Upper lobe of left lung (tissue), 6 donors: Measurements from ENCODE around the gene ZNF423. TPM values are rescaled to one million over a fixed set of nuclear protein-coding genes. Genes with fewer than 3 reads are reported as not detected.

Source experiments
- ATAC-seq, 2 donors: fragments of 200-7000 bp; cut with Tn5 transposase; one replicate each; pipeline ENCODE4 v1.9.1; 2022; ENCODE audit warnings: mild to moderate bottlenecking in 2 of 2, moderate library complexity in 2 of 2; ENCODE audit not compliant: low FRiP score in 2 of 2
- DNase-seq, 2 donors: peaks; one replicate each; pipeline ENCODE4 v3.0.0-alpha.2; 2019 to 2020
- H3K27ac ChIP-seq, 4 donors: fragments of 200-600 bp; sonication (generic); one replicate each; pipeline ENCODE4 v1.5.1; 2016 to 2019
- H3K27me3 ChIP-seq, 4 donors: fragments of 200-600 bp; sonication (generic); one replicate each; pipeline ENCODE4 v1.5.1; 2017 to 2019
- H3K36me3 ChIP-seq, 4 donors: fragments of 200-600 bp; sonication (generic); one replicate each; pipeline ENCODE4 v1.5.1; 2016 to 2019
- H3K4me1 ChIP-seq, 4 donors: fragments of 200-600 bp; sonication (generic); one replicate each; pipeline ENCODE4 v1.5.1; 2018 to 2019
- H3K4me3 ChIP-seq, 4 donors: fragments of 200-600 bp; sonication (generic); one replicate each; pipeline ENCODE4 v1.5.1; 2017 to 2019; ENCODE audit warnings: mild to moderate bottlenecking in 2 of 4, moderate library complexity in 1 of 4
- H3K9me3 ChIP-seq, 4 donors: fragments of 200-600 bp; sonication (generic); one replicate each; pipeline ENCODE4 v1.5.1; 2018 to 2019
- CTCF ChIP-seq, 6 experiments: fragments of 450-650 bp in 4 of 6; fragments of 200-600 bp in 2 of 6; sonication (generic) in 2 of 6; IDR thresholded peaks; one replicate each; pipeline ENCODE4 v1.5.1; 2016 to 2019; ENCODE audit warnings: antibody characterized with exemption in 6 of 6
- EP300 ChIP-seq, 4 donors: sonication (generic); formaldehyde crosslinking; IDR thresholded peaks; one replicate each; pipeline ENCODE4 v1.5.1; 2017; ENCODE audit warnings: antibody characterized with exemption in 4 of 4, control low read depth in 2 of 4
- POLR2A ChIP-seq, 4 donors: fragments of 450-650 bp; IDR thresholded peaks; one replicate each; pipeline ENCODE4 v1.5.1; 2016 to 2017; ENCODE audit warnings: antibody characterized with exemption in 4 of 4, mild to moderate bottlenecking in 2 of 4
- POLR2AphosphoS5 ChIP-seq, 2 donors: sonication (generic); formaldehyde crosslinking; IDR thresholded peaks; one replicate each; pipeline ENCODE4 v1.5.1; 2017; ENCODE audit warnings: antibody characterized with exemption in 2 of 2
- WGBS, 2 donors: methylation state at CpG; one replicate each; pipeline ENCODE4 v1.1.5; 2017 to 2018; 5-methylcytosine and 5-hydroxymethylcytosine counted together
- total RNA-seq, 6 donors: library from RNA; depleted of rRNA in 4 of 6; stranded (reverse); fragments of >200 nt in 4 of 6; gene quantifications; one replicate each; pipeline versions ENCODE4 v1.1.0 to v1.2.1, GENCODE V29; 2016 to 2021
- donor health status: DM: no; HTN: no; CAD: no; lungs with moderate emphysema.
- donor health status: DM: no; HTN: yes; CAD: no; lungs with severe emphysema.

The ZNF423 gene
- total RNA-seq, 6 donors from 2014 or later: 4.1 to 11.4 (median 6.7) TPM

GRCh38 chr16:49453983-49454382 is 401.9 kb downstream of the ZNF423 start:
- no peaks in the 10 kb centered on the region for H3K9me3 ChIP-seq
- ATAC-seq (no peak), DNase-seq (no peak)
- 89 to 96% methylated on average over 5 of the region's 5 CpGs for WGBS, 2 donors
- no peaks in the 10 kb centered on the region for H3K4me1 ChIP-seq
- TF ChIP-seq POLR2AphosphoS5 (IDR thresholded peaks at IDR 0.05) (no peak), EP300 (IDR thresholded peaks at IDR 0.05) (no peak), CTCF (IDR thresholded peaks at IDR 0.05) (no peak), POLR2A (IDR thresholded peaks at IDR 0.05) (no peak)
- H3K27ac ChIP-seq: no peak overlapping the region
- no peaks in the 10 kb centered on the region for H3K27me3 ChIP-seq
- H3K4me3 ChIP-seq: no peak overlapping the region
- H3K36me3 ChIP-seq: no peaks in the 10 kb centered on the region

- TF ChIP-seq POLR2AphosphoS5 (IDR thresholded peaks at IDR 0.05): no peak
- TF ChIP-seq POLR2A (IDR thresholded peaks at IDR 0.05): no peak
- TF ChIP-seq CTCF (IDR thresholded peaks at IDR 0.05): no peak
- no peak for TF ChIP-seq EP300 (IDR thresholded peaks at IDR 0.05)
- Histone ChIP-seq H3K4me3 (no peak overlapping the region), H3K4me1 (no peaks in the 10 kb centered on the region), H3K9me3 (no peaks in the 10 kb centered on the region), H3K27me3 (no peaks in the 10 kb centered on the region), H3K27ac (peak overlapping the region in 2 of 4 donors; percentile 29 to 69), H3K36me3 (no peaks in the 10 kb centered on the region)
- DNase-seq (no peak), ATAC-seq (no peak)
- WGBS, 2 donors: 88 to 92% methylated on average over 4 to 5 of the region's 5 CpGs
These were observed 402.9 kb downstream of the ZNF423 start for GRCh38 chr16:49453021-49453420.

DNA sequence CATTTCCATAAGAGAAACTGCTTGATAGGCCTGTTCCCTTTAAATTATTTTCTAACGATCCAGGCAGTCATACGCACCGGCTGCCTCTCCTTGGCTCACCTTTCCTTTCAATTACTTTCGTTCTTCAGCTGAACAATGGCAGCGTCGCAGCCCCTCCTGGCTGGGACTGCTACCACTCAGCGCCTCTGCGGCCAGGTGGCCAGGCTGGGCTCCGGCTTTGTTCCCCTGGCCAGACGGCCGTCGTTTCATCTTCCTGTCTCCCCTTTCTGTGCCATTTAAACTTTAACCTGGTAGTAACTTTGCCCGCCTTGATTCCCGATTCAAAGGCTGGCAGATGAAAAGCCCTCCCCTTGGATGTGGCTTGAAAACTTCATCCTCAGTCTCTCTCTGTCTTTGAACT is 403.3 kb downstream of the ZNF423 start:
- no peak for TF ChIP-seq EP300 (IDR thresholded peaks at IDR 0.05)
- DNase-seq: peak in 1 of 2 donors; percentile 40
- no peaks in the 10 kb centered on the region for H3K36me3 ChIP-seq
- peak overlapping the region; percentile 29 to 72 (median 61) for H3K27ac ChIP-seq
- H3K27me3 ChIP-seq: no peaks in the 10 kb centered on the region
- H3K4me3 ChIP-seq: peak overlapping the region in 2 of 4 donors; percentile 2 to 8
- no peaks in the 10 kb centered on the region for H3K4me1 ChIP-seq
- H3K9me3 ChIP-seq: no peaks in the 10 kb centered on the region
- WGBS, 2 donors: 46 to 51% methylated on average over 14 of the region's 14 CpGs
- no peak for ATAC-seq

DNA sequence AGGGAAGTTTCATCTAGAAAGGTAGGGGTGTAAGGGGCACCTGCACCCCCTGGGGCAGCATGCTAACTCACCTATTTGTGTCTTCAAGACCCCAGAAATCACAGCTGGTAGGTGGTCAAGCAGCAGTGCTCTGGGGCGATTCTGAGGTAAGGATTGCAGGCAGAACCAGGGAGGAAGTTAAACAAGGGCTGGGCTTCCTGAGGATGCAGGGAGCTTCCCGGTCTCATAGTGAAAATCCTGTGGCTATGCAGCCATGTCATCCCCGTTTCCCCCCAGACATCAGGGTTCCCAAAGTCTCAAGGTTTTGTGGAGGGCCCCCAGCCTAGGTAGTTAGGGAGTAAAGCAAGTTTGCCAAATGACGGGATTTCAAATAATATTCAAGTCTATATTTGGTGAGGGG is 403.8 kb downstream of the ZNF423 start:
- 34 to 63% methylated on average over 4 of the region's 4 CpGs for WGBS, 2 donors

GRCh38 chr16:49446805-49447204 is 409.1 kb downstream of the ZNF423 start:
- H3K36me3 ChIP-seq: no peaks in the 10 kb centered on the region
- peaks cover 0 to 12% (median 0%) of the 10 kb centered on the region in 4 donors for H3K4me1 ChIP-seq
- no peak overlapping the region for H3K27ac ChIP-seq
- no peaks in the 10 kb centered on the region for H3K27me3 ChIP-seq
- H3K9me3 ChIP-seq: no peaks in the 10 kb centered on the region
- no peak overlapping the region for H3K4me3 ChIP-seq
- DNase-seq: no peak
- 94 to 95% methylated on average over 2 of the region's 2 CpGs for WGBS, 2 donors
- no peak for ATAC-seq
- no peak for TF ChIP-seq POLR2A (IDR thresholded peaks at IDR 0.05)
- TF ChIP-seq CTCF (IDR thresholded peaks at IDR 0.05): no peak
- TF ChIP-seq POLR2AphosphoS5 (IDR thresholded peaks at IDR 0.05): no peak
- TF ChIP-seq EP300 (IDR thresholded peaks at IDR 0.05): no peak

More for the DNA sequence above, 403.8 kb downstream of the ZNF423 start:
- Histone ChIP-seq H3K27ac (peak overlapping the region; percentile 29 to 72 (median 61)), H3K4me1 (no peaks in the 10 kb centered on the region), H3K36me3 (no peaks in the 10 kb centered on the region), H3K27me3 (no peaks in the 10 kb centered on the region), H3K4me3 (peak overlapping the region in 2 of 4 donors; percentile 2 to 8), H3K9me3 (no peaks in the 10 kb centered on the region)
- no peak for TF ChIP-seq CTCF (IDR thresholded peaks at IDR 0.05)
- TF ChIP-seq EP300 (IDR thresholded peaks at IDR 0.05): no peak
- no peak for TF ChIP-seq POLR2AphosphoS5 (IDR thresholded peaks at IDR 0.05)
- no peak for TF ChIP-seq POLR2A (IDR thresholded peaks at IDR 0.05)
- DNase-seq (no peak), ATAC-seq (no peak)
